Small intestine (tissue), 7 donors: ENCODE results near the gene NLGN4X. TPM values are rescaled to one million over a fixed set of nuclear protein-coding genes. Genes with fewer than 3 reads are reported as not detected.
A peak's percentile ranks its signal among the peaks of the same experiment; 100 is the strongest.
"Not testable (repeated sequence)": the region's sequence is repeated elsewhere in the genome, so short reads cannot be mapped to it uniquely, and the experiment has no call there.

ENCODE experiments used
- DNase-seq, 2 donors: peaks; one replicate each; pipeline versions ENCODE4 v3.0.0 to v3.0.0-alpha.2; 2013
- FAIRE-seq: peaks from 2 replicates; lab custom pipeline; 2012; peaks lifted over from hg19 to GRCh38; lab: Jason Lieb, UNC
- H3K27ac ChIP-seq, 3 donors: one replicate each; pipeline ENCODE4 v1.5.1; 2013; ENCODE audit warnings: low read length in 2 of 3, mild to moderate bottlenecking in 2 of 3, control low read depth in 1 of 3, inconsistent platforms in 1 of 3, low read depth in 1 of 3, moderate library complexity in 1 of 3
- H3K27me3 ChIP-seq, 3 donors: one replicate each; pipeline ENCODE4 v1.6.1; 2013; ENCODE audit warnings: low read length in 3 of 3, inconsistent platforms in 1 of 3; ENCODE audit not compliant: control insufficient read depth in 3 of 3, insufficient read depth in 3 of 3
- H3K36me3 ChIP-seq, 3 donors: one replicate each; pipeline ENCODE4 v1.6.1; 2013; ENCODE audit warnings: low read length in 3 of 3, inconsistent platforms in 1 of 3, low read depth in 1 of 3, mild to moderate bottlenecking in 1 of 3, moderate library complexity in 1 of 3; ENCODE audit not compliant: control insufficient read depth in 3 of 3, insufficient read depth in 2 of 3
- H3K4me1 ChIP-seq, 3 donors: one replicate each; pipeline ENCODE4 v1.6.1; 2013; ENCODE audit warnings: low read length in 2 of 3, inconsistent platforms in 1 of 3, low read depth in 1 of 3, mild to moderate bottlenecking in 1 of 3, moderate library complexity in 1 of 3; ENCODE audit not compliant: control insufficient read depth in 3 of 3, insufficient read depth in 2 of 3
- H3K4me3 ChIP-seq, 3 donors: one replicate each; pipeline ENCODE4 v1.5.1; 2013; ENCODE audit warnings: low read length in 3 of 3, control low read depth in 1 of 3, inconsistent platforms in 1 of 3, low read depth in 1 of 3, mild to moderate bottlenecking in 1 of 3, moderate library complexity in 1 of 3
- H3K9me3 ChIP-seq, 2 donors: one replicate each; pipeline ENCODE4 v1.6.1; 2013; ENCODE audit warnings: low read depth in 1 of 2, low read length in 1 of 2; ENCODE audit not compliant: control insufficient read depth in 2 of 2, insufficient read depth in 1 of 2
- whole genome bisulfite sequencing, 3 donors: extraction: QIAGEN DNeasy Blood & Tissue Kit; methylation state at CpG; one replicate each; pipeline ENCODE4 v1.1.7; 2013; 5-methylcytosine and 5-hydroxymethylcytosine counted together
- polyA plus RNA-seq, 4 donors: library from polyadenylated mRNA; stranded (reverse) in 3 of 4; unstranded in 1 of 4; fragments of 200-250 nt in 3 of 4; fragments of 120-200 nt in 1 of 4; gene quantifications; one replicate each; pipeline versions ENCODE4 v1.2.1 to v1.2.3, GENCODE V29; 2013
- donor health status: healthy with polysubstance abuse.
- donor health status: control.
- donor health status: control.
- donor health status: Bipolar disorder and iron deficiency.
- donor health status: healthy.

NLGN4X gene
- polyA plus RNA-seq, 4 donors = 0.27 to 4.7 (median 1.3) TPM; not detected in 1

GRCh38 chrX:5928224-5928623 is 300.4 kb downstream of the NLGN4X start:
- H3K9me3 ChIP-seq = no peaks in the 10 kb centered on the region
- H3K4me1 ChIP-seq = no peaks in the 10 kb centered on the region
- no peak for FAIRE-seq
- H3K36me3 ChIP-seq = no peaks in the 10 kb centered on the region
- WGBS, 3 donors = 25 to 53% (median 26%) methylated on average over 2 of the region's 2 CpGs
- no peaks in the 10 kb centered on the region for H3K27me3 ChIP-seq
- DNase-seq = no peak
- H3K4me3 ChIP-seq = no peak overlapping the region
- H3K27ac ChIP-seq = no peak overlapping the region

GRCh38 chrX:5916945-5917344 is 311.7 kb downstream of the NLGN4X start:
- 75 to 84% (median 80%) methylated on average over 5 of the region's 5 CpGs for WGBS, 3 donors
- Histone ChIP-seq H3K4me1 (no peaks in the 10 kb centered on the region), H3K27ac (no peak overlapping the region), H3K4me3 (no peak overlapping the region), H3K27me3 (no peaks in the 10 kb centered on the region), H3K9me3 (no peaks in the 10 kb centered on the region), H3K36me3 (no peaks in the 10 kb centered on the region)
- DNase-seq = no peak
- no peak for FAIRE-seq

GRCh38 chrX:5915783-5916182 is 312.9 kb downstream of the NLGN4X start:
- Histone ChIP-seq H3K36me3 (no peaks in the 10 kb centered on the region), H3K27ac (no peak overlapping the region), H3K4me1 (no peaks in the 10 kb centered on the region), H3K9me3 (no peaks in the 10 kb centered on the region), H3K4me3 (no peak overlapping the region), H3K27me3 (no peaks in the 10 kb centered on the region)
- 33 to 68% (median 36%) methylated on average over 1 of the region's 1 CpG for whole genome bisulfite sequencing, 3 donors
- no peak for FAIRE-seq
- no peak for DNase-seq

GRCh38 chrX:5907207-5907606 is 321.5 kb downstream of the NLGN4X start:
- Histone ChIP-seq H3K4me1 (no peaks in the 10 kb centered on the region), H3K27me3 (no peaks in the 10 kb centered on the region), H3K9me3 (no peaks in the 10 kb centered on the region), H3K4me3 (no peak overlapping the region), H3K36me3 (no peaks in the 10 kb centered on the region), H3K27ac (no peak overlapping the region)
- 63 to 76% (median 71%) methylated on average over 6 of the region's 6 CpGs for WGBS, 3 donors
- FAIRE-seq (no peak), DNase-seq (no peak)

GRCh38 chrX:5903586-5904190 is 325.0 kb downstream of the NLGN4X start:
- DNase-seq, H3K4me1 ChIP-seq: not testable (repeated sequence)

GRCh38 chrX:5898463-5898862 is 330.2 kb downstream of the NLGN4X start:
- DNase-seq (no peak), FAIRE-seq (no peak)
- Histone ChIP-seq H3K9me3 (no peaks in the 10 kb centered on the region), H3K4me1 (no peaks in the 10 kb centered on the region), H3K27ac (no peak overlapping the region), H3K27me3 (no peaks in the 10 kb centered on the region), H3K4me3 (no peak overlapping the region), H3K36me3 (no peaks in the 10 kb centered on the region)
- 90 to 93% (median 93%) methylated on average over 9 of the region's 9 CpGs for WGBS, 3 donors

More at GRCh38 chrX:5903586-5904190, 325.0 kb downstream of the NLGN4X start:
- WGBS, 3 donors = 84 to 90% (median 89%) methylated on average over 10 to 18 of the region's 18 CpGs
- not testable (repeated sequence) for H3K27ac ChIP-seq, H3K27me3 ChIP-seq, FAIRE-seq, H3K4me3 ChIP-seq, H3K36me3 ChIP-seq, H3K9me3 ChIP-seq

- no peak overlapping the region for H3K4me3 ChIP-seq
- no peak for FAIRE-seq
- no peaks in the 10 kb centered on the region for H3K9me3 ChIP-seq
Observed at GRCh38 chrX:5891378-5891777, 337.3 kb downstream of the NLGN4X start.

GRCh38 chrX:5876984-5877596 is 351.6 kb downstream of the NLGN4X start:
- 44 to 49% (median 46%) methylated on average over 12 of the region's 12 CpGs for WGBS, 3 donors
- Histone ChIP-seq H3K9me3 (no peaks in the 10 kb centered on the region), H3K27ac (no peak overlapping the region), H3K27me3 (no peaks in the 10 kb centered on the region), H3K4me1 (no peaks in the 10 kb centered on the region), H3K4me3 (no peak overlapping the region), H3K36me3 (no peaks in the 10 kb centered on the region)
- peak in 1 of 2 donors; percentile 0 for DNase-seq
- no peak for FAIRE-seq

More at GRCh38 chrX:5891378-5891777, 337.3 kb downstream of the NLGN4X start:
- Histone ChIP-seq H3K4me1 (no peaks in the 10 kb centered on the region), H3K27ac (no peak overlapping the region), H3K36me3 (no peaks in the 10 kb centered on the region), H3K27me3 (no peaks in the 10 kb centered on the region)
- 78 to 87% (median 84%) methylated on average over 5 of the region's 5 CpGs for WGBS, 3 donors
- no peak for DNase-seq
